ENCODE measurements around the gene KCNK6. TPM values are rescaled to one million over a fixed set of nuclear protein-coding genes. Genes with fewer than 3 reads are reported as not detected.
"Not testable (repeated sequence)": the region's sequence is repeated elsewhere in the genome, so short reads cannot be mapped to it uniquely, and the experiment has no call there.

KCNK6 gene
- total RNA-seq, 8 experiments from 2014 or later = 0.38 to 5.7 (median 0.65) TPM

DNA sequence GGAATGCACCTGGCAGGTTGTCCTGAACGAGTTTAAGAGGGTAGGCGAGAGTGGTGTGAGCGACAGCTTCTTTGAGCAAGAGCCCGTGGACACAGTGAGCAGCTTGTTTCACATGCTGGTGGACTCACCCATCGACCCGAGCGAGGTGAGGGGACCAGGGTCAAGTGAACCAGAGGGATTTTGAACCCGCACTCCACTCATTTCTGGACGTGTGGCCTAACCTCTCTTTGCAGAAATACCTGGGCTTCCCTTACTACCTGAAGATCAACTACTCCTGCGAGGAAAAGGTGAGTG is 17.7 kb downstream of the KCNK6 start:
- WGBS, 10 experiments = 0 to 77% (median 49%) methylated on average over 1 to 8 of the region's 10 CpGs; no CpG with 5 or more reads in 3 of the 10 experiments
- Histone ChIP-seq H3K4me1 (replicated peaks in 1 of 2) (peaks cover 13 to 14% of the 10 kb centered on the region in 2 donors), H3K27ac (no peak overlapping the region), H3K4me3 (peak overlapping the region; percentile 47 to 71 (median 51))
- ATAC-seq (replicated peaks in 6 of 8) = no peak
- in situ Hi-C loops (cut with MboI; ENCODE audit: low pct_unique_long_range_greater_than_20kb in 2 of 9, low sequenced_read_pairs in 9 of 9, unreplicated experiment in 9 of 9) = loop anchor here (10.0 to 25.0 kb wide), 4 partner anchors 100 to 425 kb away; partner anchors contain the start of genes SIPA1L3 (in 2 of the 9) and WDR87 (in 2 of the 9)

- Histone ChIP-seq H3K27ac (peak overlapping the region in 1 of 2 donors; percentile 28), H3K4me1 (replicated peaks in 1 of 2) (peaks cover 13 to 14% of the 10 kb centered on the region in 2 donors), H3K4me3 (peak overlapping the region in 1 of 5 donors; percentile 8)
- in situ Hi-C loops (cut with MboI; ENCODE audit: low pct_unique_long_range_greater_than_20kb in 2 of 9, low sequenced_read_pairs in 9 of 9, unreplicated experiment in 9 of 9) = loop anchor here (10.0 to 25.0 kb wide), 4 partner anchors 102 to 427 kb away; partner anchors contain the start of genes SIPA1L3 (in 2 of the 9) and WDR87 (in 2 of the 9)
- not testable (repeated sequence) for ATAC-seq (replicated peaks in 6 of 8)
- 0 to 90% (median 0%) methylated on average over 1 to 3 of the region's 4 CpGs; no CpG with 5 or more reads in 3 of the 10 experiments for WGBS, 10 experiments
Observed at GRCh38 chr19:38339011-38339410, 19.4 kb downstream of the KCNK6 start.

GRCh38 chr19:38340927-38341326 is 21.3 kb downstream of the KCNK6 start:
- Histone ChIP-seq H3K4me3 (no peak overlapping the region), H3K27ac (no peak overlapping the region), H3K4me1 (replicated peaks in 1 of 2) (peaks cover 13 to 14% of the 10 kb centered on the region in 2 donors)
- ATAC-seq (replicated peaks in 6 of 8) = no peak
- in situ Hi-C loops (cut with MboI; ENCODE audit: low pct_unique_long_range_greater_than_20kb in 2 of 9, low sequenced_read_pairs in 9 of 9, unreplicated experiment in 9 of 9) = loop anchor here in 8 of 9 experiments (25.0 kb wide), 3 partner anchors 104 to 429 kb away; partner anchors contain the start of genes SIPA1L3 (in 2 of the 8) and WDR87 (in 2 of the 8)
- 64 to 100% (median 100%) methylated on average over 1 to 2 of the region's 2 CpGs; no CpG with 5 or more reads in 5 of the 10 experiments for WGBS, 10 experiments

DNA sequence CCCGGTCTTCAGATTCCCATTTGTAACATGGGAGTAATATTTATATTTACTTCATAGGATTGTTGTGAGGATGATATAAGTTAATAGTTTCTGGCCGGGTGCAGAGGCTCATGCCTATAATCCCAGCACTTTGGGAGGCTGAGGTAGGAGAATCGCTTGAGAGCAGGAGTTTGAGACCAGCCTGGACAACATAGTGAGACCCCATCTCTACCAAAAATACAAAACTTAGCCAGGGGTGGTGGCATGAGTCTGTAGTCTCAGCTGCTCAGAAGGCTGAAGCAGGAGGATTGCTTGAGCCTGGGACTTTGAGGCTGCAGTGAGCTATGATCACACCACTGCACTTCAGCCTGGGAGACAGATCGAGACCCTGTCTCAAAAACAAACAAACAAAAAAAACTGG is 27.2 kb downstream of the KCNK6 start:
- no peaks in the 10 kb centered on the region for H3K4me1 ChIP-seq (replicated peaks in 1 of 2)
- in situ Hi-C loops (cut with MboI; ENCODE audit: low pct_unique_long_range_greater_than_20kb in 2 of 9, low sequenced_read_pairs in 9 of 9, unreplicated experiment in 9 of 9) = loop anchor here in 8 of 9 experiments (25.0 kb wide), 3 partner anchors 110 to 435 kb away; partner anchors contain the start of genes SIPA1L3 (in 2 of the 8) and WDR87 (in 2 of the 8)
- WGBS, 10 experiments = 51 to 96% (median 83%) methylated on average over 1 to 4 of the region's 4 CpGs; no CpG with 5 or more reads in 3 of the 10 experiments
- H3K4me3 ChIP-seq = no peak overlapping the region
- no peak overlapping the region for H3K27ac ChIP-seq
- no peak for ATAC-seq (replicated peaks in 6 of 8)

- Histone ChIP-seq H3K27ac (no peak overlapping the region), H3K4me1 (replicated peaks in 1 of 2) (peaks cover 0 to 4% of the 10 kb centered on the region in 2 donors), H3K4me3 (no peak overlapping the region)
- in situ Hi-C loops (cut with MboI; ENCODE audit: low pct_unique_long_range_greater_than_20kb in 2 of 9, low sequenced_read_pairs in 9 of 9, unreplicated experiment in 9 of 9) = loop anchor here in 1 of 9 experiments (25.0 kb wide), 1 partner anchor 439 kb away; the partner anchor contains the start of genes SIPA1L3 and WDR87
- no peak for ATAC-seq (replicated peaks in 6 of 8)
- WGBS, 10 experiments = 64 to 100% (median 84%) methylated on average over 1 to 3 of the region's 3 CpGs; no CpG with 5 or more reads in 7 of the 10 experiments
Observed at GRCh38 chr19:38350883-38351282, 31.2 kb downstream of the KCNK6 start.

DNA sequence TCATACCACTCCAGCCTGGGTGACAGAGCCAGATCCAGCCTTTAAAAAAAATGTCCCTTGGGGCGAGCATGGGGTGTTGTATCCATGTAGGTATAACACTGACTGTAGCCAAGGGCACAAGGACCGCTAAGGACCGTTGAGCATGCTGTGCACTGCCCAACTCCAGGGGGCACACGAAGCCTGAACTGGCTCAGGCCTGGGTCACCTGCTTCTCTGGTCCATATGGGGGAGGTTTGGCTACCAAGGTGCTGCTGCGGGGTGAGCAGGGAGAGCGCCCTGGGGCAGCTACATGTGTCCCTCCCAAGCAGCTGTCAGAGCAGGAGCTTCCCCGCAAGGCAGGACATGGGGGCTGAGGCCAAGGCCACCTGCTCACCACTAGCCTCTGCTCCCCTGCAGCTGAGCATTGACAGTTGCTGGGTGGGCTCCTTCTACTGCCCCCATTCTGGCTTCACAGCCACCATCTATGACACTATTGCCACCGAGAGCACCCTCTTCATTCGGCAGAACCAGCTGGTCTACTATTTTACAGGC is 32.3 kb downstream of the KCNK6 start:
- in situ Hi-C loops (cut with MboI; ENCODE audit: low pct_unique_long_range_greater_than_20kb in 2 of 9, low sequenced_read_pairs in 9 of 9, unreplicated experiment in 9 of 9) = loop anchor here in 1 of 9 experiments (25.0 kb wide), 1 partner anchor 440 kb away; the partner anchor contains the start of genes SIPA1L3 and WDR87
- peak in 4 of 8 experiments; percentile 18 to 24 (median 20) for ATAC-seq (replicated peaks in 6 of 8)
- H3K27ac ChIP-seq = no peak overlapping the region
- H3K4me3 ChIP-seq = no peak overlapping the region
- WGBS, 10 experiments = 68 to 80% (median 77%) methylated on average over 1 to 3 of the region's 9 CpGs; no CpG with 5 or more reads in 7 of the 10 experiments
- peaks cover 0 to 4% of the 10 kb centered on the region in 2 donors for H3K4me1 ChIP-seq (replicated peaks in 1 of 2)

DNA sequence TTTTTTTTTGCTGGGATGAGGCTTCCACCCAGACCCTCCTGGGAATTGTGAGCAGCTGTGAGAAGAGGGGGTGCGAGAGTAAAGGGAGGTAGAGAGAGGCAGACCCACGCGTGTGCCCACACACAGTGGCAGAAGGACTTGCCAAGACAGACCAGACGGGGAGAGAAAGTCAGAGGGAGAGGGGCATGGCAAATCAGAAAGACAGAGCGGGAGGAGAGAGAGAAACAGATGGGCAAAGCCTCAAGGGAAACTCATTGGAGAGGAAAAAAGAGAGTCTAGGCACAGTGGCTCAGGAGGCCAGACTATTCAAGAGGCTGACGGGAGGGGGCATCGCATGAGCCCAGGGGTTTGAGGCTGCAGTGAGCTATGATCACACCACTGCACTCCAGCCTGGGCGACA is 33.0 kb downstream of the KCNK6 start:
- Histone ChIP-seq H3K4me3 (no peak overlapping the region), H3K27ac (no peak overlapping the region), H3K4me1 (replicated peaks in 1 of 2) (peaks cover 0 to 4% of the 10 kb centered on the region in 2 donors)
- WGBS, 10 experiments = 0 to 100% (median 89%) methylated on average over 1 to 5 of the region's 8 CpGs; no CpG with 5 or more reads in 2 of the 10 experiments
- in situ Hi-C loops (cut with MboI; ENCODE audit: low pct_unique_long_range_greater_than_20kb in 2 of 9, low sequenced_read_pairs in 9 of 9, unreplicated experiment in 9 of 9) = loop anchor here in 1 of 9 experiments (25.0 kb wide), 1 partner anchor 440 kb away; the partner anchor contains the start of genes SIPA1L3 and WDR87
- ATAC-seq (replicated peaks in 6 of 8) = peak in 2 of 8 experiments; percentile 7 to 19

GRCh38 chr19:38355728-38356725 is 36.4 kb downstream of the KCNK6 start:
- 42 to 89% (median 79%) methylated on average over 2 to 10 of the region's 16 CpGs; no CpG with 5 or more reads in 1 of the 10 experiments for WGBS, 10 experiments
- in situ Hi-C loops (cut with MboI; ENCODE audit: low pct_unique_long_range_greater_than_20kb in 2 of 9, low sequenced_read_pairs in 9 of 9, unreplicated experiment in 9 of 9) = loop anchor here in 1 of 9 experiments (25.0 kb wide), 1 partner anchor 444 kb away; the partner anchor contains the start of genes SIPA1L3 and WDR87
- no peak overlapping the region for H3K27ac ChIP-seq
- H3K4me3 ChIP-seq = no peak overlapping the region
- peaks cover 0 to 4% of the 10 kb centered on the region in 2 donors for H3K4me1 ChIP-seq (replicated peaks in 1 of 2)
- peak in 3 of 8 experiments; percentile 16 to 38 (median 34) for ATAC-seq (replicated peaks in 6 of 8)

GRCh38 chr19:38358071-38358470 is 38.4 kb downstream of the KCNK6 start:
- H3K27ac ChIP-seq = no peak overlapping the region
- no peak overlapping the region for H3K4me3 ChIP-seq
- no peak for ATAC-seq (replicated peaks in 6 of 8)
- in situ Hi-C loops (cut with MboI; ENCODE audit: low pct_unique_long_range_greater_than_20kb in 2 of 9, low sequenced_read_pairs in 9 of 9, unreplicated experiment in 9 of 9) = loop anchor here in 1 of 9 experiments (25.0 kb wide), 1 partner anchor 446 kb away; the partner anchor contains the start of genes SIPA1L3 and WDR87
- WGBS, 10 experiments = 0 to 94% (median 23%) methylated on average over 1 to 2 of the region's 5 CpGs; no CpG with 5 or more reads in 3 of the 10 experiments
- peaks cover 2 to 4% of the 10 kb centered on the region in 2 donors for H3K4me1 ChIP-seq (replicated peaks in 1 of 2)

- peaks cover under 1 to 5% of the 10 kb centered on the region in 2 donors for H3K4me1 ChIP-seq (replicated peaks in 1 of 2)
- ATAC-seq (replicated peaks in 6 of 8) = no peak
- WGBS, 10 experiments = 19 to 71% (median 51%) methylated on average over 1 to 4 of the region's 18 CpGs; no CpG with 5 or more reads in 6 of the 10 experiments
- H3K4me3 ChIP-seq = no peak overlapping the region
- in situ Hi-C loops (cut with MboI; ENCODE audit: low pct_unique_long_range_greater_than_20kb in 2 of 9, low sequenced_read_pairs in 9 of 9, unreplicated experiment in 9 of 9) = loop anchor here in 1 of 9 experiments (25.0 kb wide), 1 partner anchor 447 kb away; the partner anchor contains the start of genes SIPA1L3 and WDR87
- no peak overlapping the region for H3K27ac ChIP-seq
Observed at GRCh38 chr19:38359242-38360021, 39.8 kb downstream of the KCNK6 start.

- H3K4me3 ChIP-seq = no peak overlapping the region
- WGBS, 10 experiments = 80% methylated on average over 1 of the region's 9 CpGs; no CpG with 5 or more reads in 9 of the 10 experiments
- no peak overlapping the region for H3K27ac ChIP-seq
- in situ Hi-C loops (cut with MboI; ENCODE audit: low pct_unique_long_range_greater_than_20kb in 2 of 9, low sequenced_read_pairs in 9 of 9, unreplicated experiment in 9 of 9) = loop anchor here in 1 of 9 experiments (25.0 kb wide), 1 partner anchor 448 kb away; the partner anchor contains the start of genes SIPA1L3 and WDR87
- H3K4me1 ChIP-seq (replicated peaks in 1 of 2) = peaks cover 0 to 5% of the 10 kb centered on the region in 2 donors
- no peak for ATAC-seq (replicated peaks in 6 of 8)
Observed at GRCh38 chr19:38360351-38360750, 40.7 kb downstream of the KCNK6 start.
